GM12865 (cell line): ENCODE measurements around the gene FZR1.
A peak's percentile ranks its signal among the peaks of the same experiment; 100 is the strongest.

Source experiments
- DNase-seq: peaks from one replicate; pipeline ENCODE4 v3.0.0; 2010; ENCODE audit warnings: low read depth
- H3K4me3 ChIP-seq: 2 replicates; pipeline ENCODE4 v1.5.1; 2011; ENCODE audit warnings: mild to moderate bottlenecking, low read depth, low read length, control low read depth
- TF ChIP-seq, protein P1 (sequence below): IDR thresholded peaks from 2 replicates; pipeline ENCODE4 v1.5.1; 2011; ENCODE audit warnings: low read length, control low read depth, low read depth, inconsistent platforms; ENCODE audit not compliant: insufficient read depth; ENCODE audit errors: missing control alignments

FZR1 gene

DNA sequence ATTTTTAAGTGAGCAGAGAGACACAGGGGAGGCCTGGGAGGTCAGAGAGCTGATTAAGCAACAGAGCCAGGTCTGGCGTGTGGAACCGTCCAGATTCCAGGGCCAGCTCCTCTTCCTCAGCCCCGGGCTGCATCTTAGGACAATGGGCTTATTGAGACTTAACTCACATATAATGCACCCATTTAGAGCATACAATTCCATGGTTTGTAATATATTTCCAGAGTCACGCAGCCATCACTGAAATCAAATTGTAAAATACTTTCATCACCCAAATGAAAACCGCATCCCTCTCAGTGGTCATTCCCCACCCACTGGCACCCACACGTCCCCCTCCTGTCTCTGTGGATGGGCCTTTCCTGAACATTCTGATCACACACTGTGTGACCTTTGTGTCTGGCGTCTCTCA lies 64.5 kb downstream of the FZR1 start:
- DNase-seq = no peak
- TF ChIP-seq, protein P1, sequence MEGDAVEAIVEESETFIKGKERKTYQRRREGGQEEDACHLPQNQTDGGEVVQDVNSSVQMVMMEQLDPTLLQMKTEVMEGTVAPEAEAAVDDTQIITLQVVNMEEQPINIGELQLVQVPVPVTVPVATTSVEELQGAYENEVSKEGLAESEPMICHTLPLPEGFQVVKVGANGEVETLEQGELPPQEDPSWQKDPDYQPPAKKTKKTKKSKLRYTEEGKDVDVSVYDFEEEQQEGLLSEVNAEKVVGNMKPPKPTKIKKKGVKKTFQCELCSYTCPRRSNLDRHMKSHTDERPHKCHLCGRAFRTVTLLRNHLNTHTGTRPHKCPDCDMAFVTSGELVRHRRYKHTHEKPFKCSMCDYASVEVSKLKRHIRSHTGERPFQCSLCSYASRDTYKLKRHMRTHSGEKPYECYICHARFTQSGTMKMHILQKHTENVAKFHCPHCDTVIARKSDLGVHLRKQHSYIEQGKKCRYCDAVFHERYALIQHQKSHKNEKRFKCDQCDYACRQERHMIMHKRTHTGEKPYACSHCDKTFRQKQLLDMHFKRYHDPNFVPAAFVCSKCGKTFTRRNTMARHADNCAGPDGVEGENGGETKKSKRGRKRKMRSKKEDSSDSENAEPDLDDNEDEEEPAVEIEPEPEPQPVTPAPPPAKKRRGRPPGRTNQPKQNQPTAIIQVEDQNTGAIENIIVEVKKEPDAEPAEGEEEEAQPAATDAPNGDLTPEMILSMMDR = no peak
- no peak overlapping the region for H3K4me3 ChIP-seq

DNA sequence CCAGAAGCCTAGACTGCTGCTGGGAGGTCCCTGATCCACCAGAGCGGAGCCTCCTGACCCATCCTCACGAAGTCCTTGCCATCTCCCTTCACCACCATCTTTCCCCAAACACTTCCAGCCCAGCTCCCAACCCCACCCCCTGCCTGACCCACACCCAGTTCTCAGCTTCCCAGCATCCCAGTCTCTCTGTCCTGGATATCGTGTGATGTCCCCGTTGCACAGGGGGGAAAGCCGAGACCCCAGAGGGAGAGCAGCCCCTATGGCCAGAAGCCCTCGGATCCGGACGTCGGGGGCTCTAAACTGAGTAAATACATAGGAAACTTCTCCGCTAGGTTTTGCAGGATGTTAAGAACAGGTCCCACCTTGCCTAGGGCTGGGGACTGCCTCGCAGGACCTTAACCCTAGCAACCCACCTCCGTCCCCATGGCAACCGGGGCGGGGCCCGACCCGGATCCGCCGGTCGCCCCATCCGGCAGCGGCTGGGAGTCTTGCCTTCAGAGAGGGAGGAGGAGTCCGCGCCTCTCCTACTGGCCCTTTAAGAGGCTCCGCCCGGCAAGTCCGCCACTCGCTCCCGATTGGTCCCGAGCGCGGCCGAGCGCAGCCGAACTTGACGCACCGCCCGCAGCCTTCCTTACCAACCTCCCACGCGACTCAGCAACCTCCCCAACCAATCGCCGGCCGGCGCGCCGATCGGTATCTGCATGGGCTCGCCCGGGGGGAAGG lies 66.2 kb downstream of the FZR1 start:
- DNase-seq = peak; percentile 100
- peak overlapping the region; percentile 56 for H3K4me3 ChIP-seq
- TF ChIP-seq, protein P1 = no peak

DNA sequence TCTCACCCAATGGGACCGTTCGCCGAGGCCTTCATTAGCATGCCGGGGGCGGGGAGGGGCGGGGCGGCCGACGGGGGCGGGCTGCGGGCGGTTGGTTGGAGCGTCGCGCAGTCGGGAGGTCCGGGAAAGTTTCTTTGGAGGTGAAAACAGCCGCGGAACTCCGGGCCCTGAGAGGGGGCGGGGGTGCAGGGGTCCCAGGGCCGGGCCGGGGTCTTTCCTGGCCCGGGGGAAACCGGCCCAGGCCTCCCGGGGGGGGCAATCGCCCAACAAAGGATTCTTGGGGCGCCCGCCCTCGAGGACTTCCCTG lies 66.7 kb downstream of the FZR1 start, which contains the start of gene HMG20B:
HMG20B (plus strand) TSS at position 90 of the 307 bp plus-strand sequence. CDS start 366 bp downstream, outside the sequence.
- no peak for DNase-seq
- H3K4me3 ChIP-seq = peak within 1 kb of the TSS; percentile 97
- TF ChIP-seq, protein P1 = no peak

DNA sequence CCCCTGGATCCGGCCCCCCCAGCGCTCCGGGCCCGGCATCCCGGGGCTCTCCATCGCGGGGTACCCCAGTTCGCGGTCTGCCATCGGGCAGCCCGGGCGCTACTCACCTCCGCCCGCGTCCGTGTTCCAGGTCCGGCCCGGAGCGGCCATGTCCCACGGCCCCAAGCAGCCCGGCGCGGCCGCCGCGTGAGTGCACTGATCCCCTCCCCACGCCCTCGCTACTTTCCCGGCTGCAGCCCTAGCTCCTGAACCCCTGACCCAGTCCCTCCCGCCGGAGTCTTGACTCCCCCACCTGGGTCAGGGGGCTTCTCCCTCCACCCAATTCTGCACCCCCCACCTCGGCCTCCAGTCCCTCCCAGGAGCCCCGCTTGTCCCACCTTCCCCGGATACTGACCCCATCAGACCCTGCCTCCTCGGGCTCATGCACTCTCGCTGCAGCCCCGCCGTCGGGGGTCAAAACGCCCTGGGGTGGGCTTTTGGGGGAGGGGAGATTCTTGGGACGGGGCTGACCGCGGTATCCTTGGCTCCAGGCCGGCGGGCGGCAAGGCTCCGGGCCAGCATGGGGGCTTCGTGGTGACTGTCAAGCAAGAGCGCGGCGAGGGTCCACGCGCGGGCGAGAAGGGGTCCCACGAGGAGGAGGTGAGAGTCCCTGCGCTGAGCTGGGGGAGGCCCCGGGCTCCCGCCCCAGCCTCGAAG lies 67.2 kb downstream of the FZR1 start:
- TF ChIP-seq, protein P1 = no peak
- peak; percentile 42 for DNase-seq

DNA sequence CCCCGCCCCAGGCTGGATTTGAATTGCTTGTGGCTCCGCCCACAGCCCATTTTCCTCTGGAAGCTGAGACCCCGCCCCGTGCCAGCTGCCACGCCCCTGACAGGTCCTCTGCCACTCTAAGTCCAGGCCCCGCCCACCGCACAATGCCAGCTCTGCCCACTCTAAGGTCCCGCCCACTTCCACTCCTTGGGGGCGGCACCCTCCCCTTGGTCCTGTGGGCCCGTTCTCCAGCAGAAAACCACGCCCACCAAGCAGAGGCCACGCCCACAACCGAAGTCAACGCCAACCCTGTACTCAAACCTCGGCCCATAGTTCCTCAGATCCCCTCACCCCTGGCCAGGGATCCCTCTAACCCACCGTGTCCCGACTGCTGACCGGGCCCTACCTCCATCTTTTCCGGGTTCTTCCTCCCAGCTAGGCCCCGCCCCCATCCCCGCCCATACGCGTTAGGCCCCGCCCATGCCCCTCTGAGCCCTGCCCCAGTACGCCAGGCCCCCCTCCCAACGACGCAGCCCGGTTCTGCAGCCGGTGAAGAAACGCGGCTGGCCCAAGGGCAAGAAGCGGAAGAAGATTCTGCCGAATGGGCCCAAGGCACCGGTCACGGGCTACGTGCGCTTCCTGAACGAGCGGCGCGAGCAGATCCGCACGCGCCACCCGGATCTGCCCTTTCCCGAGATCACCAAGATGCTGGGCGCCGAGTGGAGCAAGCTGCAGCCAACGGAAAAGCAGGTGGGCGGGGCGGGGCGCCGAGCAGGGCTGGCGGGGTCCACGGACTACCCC lies 67.9 kb downstream of the FZR1 start:
- TF ChIP-seq, protein P1 = no peak
- peak; percentile 98 for DNase-seq
- peak overlapping the region; percentile 97 for H3K4me3 ChIP-seq

More for the DNA sequence above, 67.2 kb downstream of the FZR1 start:
- H3K4me3 ChIP-seq = peak overlapping the region; percentile 97

DNA sequence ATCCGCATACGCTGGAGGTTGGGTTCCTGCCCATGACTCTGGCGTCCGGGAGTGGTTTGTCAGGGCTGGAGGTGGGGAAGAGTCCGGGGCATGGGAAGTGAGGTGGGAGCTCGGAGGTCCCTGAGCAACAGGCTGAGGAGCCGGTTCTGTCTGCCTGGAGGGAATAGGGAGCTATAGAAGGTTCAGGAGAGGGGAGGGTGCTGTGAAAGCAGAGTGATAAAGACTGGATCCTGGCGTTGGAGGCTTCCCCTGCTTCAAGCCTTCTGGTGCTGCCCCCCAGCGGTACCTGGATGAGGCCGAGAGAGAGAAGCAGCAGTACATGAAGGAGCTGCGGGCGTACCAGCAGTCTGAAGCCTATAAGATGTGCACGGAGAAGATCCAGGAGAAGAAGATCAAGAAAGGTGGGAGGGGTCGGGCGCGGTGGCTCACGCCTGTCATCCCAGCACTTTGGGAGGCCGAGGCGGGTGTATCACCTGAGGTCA lies 69.2 kb downstream of the FZR1 start:
- TF ChIP-seq, protein P1 = peak; percentile 63
- H3K4me3 ChIP-seq = no peak overlapping the region
- peak; percentile 73 for DNase-seq
